BJ (cell line): ENCODE results near the gene C22orf23. TPM values are rescaled to one million over a fixed set of nuclear protein-coding genes. Genes with fewer than 3 reads are reported as not detected.

Experiments
- CTCF ChIA-PET: fragments of 350-600 bp; formaldehyde crosslinking; extraction: SDS; loops from one replicate; lab custom pipeline; 2021; ENCODE audit warnings: antibody characterized with exemption, inconsistent platforms; lab: Yijun Ruan, JAX
- POLR2A ChIA-PET: fragments of 300-600 bp; sonication (Branson Sonifier 250); formaldehyde crosslinking; extraction: SDS; loops from one replicate; lab custom pipeline; 2021; ENCODE audit warnings: antibody characterized with exemption; lab: Charles Lee
- DNase-seq: peaks from one replicate; pipeline ENCODE4 v3.0.0-alpha.2; 2011; ENCODE audit warnings: low read depth
- H3K27me3 ChIP-seq: 2 replicates; pipeline ENCODE4 v1.6.0; 2011; ENCODE audit warnings: low read length; ENCODE audit not compliant: control insufficient read depth, insufficient read depth
- H3K36me3 ChIP-seq: 2 replicates; pipeline ENCODE4 v1.5.1; 2011; ENCODE audit warnings: low read length; ENCODE audit not compliant: control insufficient read depth, insufficient read depth
- H3K4me3 ChIP-seq: 2 replicates; pipeline ENCODE4 v1.5.1; 2011; ENCODE audit warnings: low read depth, mild to moderate bottlenecking, control low read depth, low read length
- CTCF ChIP-seq: IDR thresholded peaks from 2 replicates; pipeline ENCODE4 v1.5.1; 2011; ENCODE audit warnings: low read depth, mild to moderate bottlenecking, control low read depth, inconsistent platforms, low read length, moderate library complexity; ENCODE audit not compliant: insufficient read depth
- polyA minus RNA-seq: library from RNA; depleted of rRNA, polyadenylated mRNA; stranded (reverse); fragments of >200 nt; gene quantifications from 2 replicates; pipeline ENCODE4 v1.2.3, GENCODE V29; 2011; rRNA and poly(A)+ RNA removed
- polyA plus RNA-seq: library from polyadenylated mRNA; depleted of rRNA; stranded (reverse); fragments of >200 nt; gene quantifications from 2 replicates; pipeline ENCODE4 v1.2.3, GENCODE V29; 2011; rRNA removed

The C22orf23 gene
- 0.38 and 0.42 TPM in 2 replicates for polyA plus RNA-seq
- 0.14 and 0.46 TPM in 2 replicates for polyA minus RNA-seq

- CTCF ChIA-PET = interaction anchor here (0.6 to 2.9 kb wide), 11 partner anchors 11 to 936 kb away, joined by 3 to 14 read pairs (median 3); no protein-coding TSS in a partner anchor
- DNase-seq = peak; percentile 67
- POLR2A ChIA-PET = interaction anchor here (0.6 kb wide), 3 partner anchors 46 to 135 kb away, joined by 3 to 5 read pairs (median 4); partner anchors contain the start of gene MICALL1
- Histone ChIP-seq H3K27me3 (no peaks in the 10 kb centered on the region), H3K4me3 (peak within 1 kb of the TSS; percentile 100), H3K36me3 (peaks cover 8% of the 10 kb centered on the region)
- TF ChIP-seq CTCF = no peak
Measured at GRCh38 chr22:37953437-37954179, at the start of gene C22orf23, which contains the start of gene POLR2F. Gene C22orf23 (minus strand): TSS chr22:37953601. CDS start chr22:37953149, 452 bp downstream. Gene POLR2F (plus strand): TSS chr22:37953699. CDS start chr22:37953788, 89 bp downstream.

- Histone ChIP-seq H3K27me3 (no peaks in the 10 kb centered on the region), H3K36me3 (no peaks in the 10 kb centered on the region), H3K4me3 (no peak overlapping the region)
- no peak for TF ChIP-seq CTCF
- POLR2A ChIA-PET = interaction anchor here (0.5 kb wide), 1 partner anchor 1123 kb away, joined by 6 read pairs; no protein-coding TSS in a partner anchor
- CTCF ChIA-PET = no interaction called here
- no peak for DNase-seq
Measured at GRCh38 chr22:37999640-38000272, 46.4 kb upstream of the C22orf23 start.

- ChIA-PET CTCF (no interaction called here), POLR2A (no interaction called here)
- DNase-seq = no peak
- no peaks in the 10 kb centered on the region for H3K36me3 ChIP-seq
- no peaks in the 10 kb centered on the region for H3K27me3 ChIP-seq
- H3K4me3 ChIP-seq = no peak overlapping the region
- no peak for TF ChIP-seq CTCF
Measured at GRCh38 chr22:37999236-37999635, 45.8 kb upstream of the C22orf23 start.

- POLR2A ChIA-PET = no interaction called here
- Histone ChIP-seq H3K36me3 (no peaks in the 10 kb centered on the region), H3K4me3 (no peak overlapping the region), H3K27me3 (no peaks in the 10 kb centered on the region)
- no peak for DNase-seq
- no peak for TF ChIP-seq CTCF
- CTCF ChIA-PET = no interaction called here
Measured at GRCh38 chr22:37998543-37998942, 45.1 kb upstream of the C22orf23 start.
